Stomach (tissue), 9 donors: Measurements from ENCODE around the gene P4HB. TPM values are rescaled to one million over a fixed set of nuclear protein-coding genes. Genes with fewer than 3 reads are reported as not detected.
A peak's percentile ranks its signal among the peaks of the same experiment; 100 is the strongest.

Source experiments
- DNase-seq, 2 donors: peaks; one replicate each; pipeline versions ENCODE4 v3.0.0 to v3.0.0-alpha.2; 2013 to 2019
- H3K27ac ChIP-seq, 5 donors: fragments of 200-600 bp in 4 of 5; sonication (generic) in 4 of 5; one replicate each; pipeline ENCODE4 v1.5.1; 2013 to 2019; ENCODE audit warnings: mild to moderate bottlenecking in 1 of 5, moderate library complexity in 1 of 5
- H3K27me3 ChIP-seq, 3 donors: fragments of 200-600 bp; sonication (generic); one replicate each; pipeline ENCODE4 v1.5.1; 2017 to 2019; ENCODE audit warnings: mixed run types in 1 of 3
- H3K36me3 ChIP-seq, 4 donors: fragments of 200-600 bp; sonication (generic); 1 replicate in 3 of 4; 2 replicates in 1 of 4; pipeline ENCODE4 v1.5.1; 2016 to 2019
- H3K4me1 ChIP-seq, 4 donors: fragments of 200-600 bp; sonication (generic); one replicate each; pipeline ENCODE4 v1.5.1; 2016 to 2019
- H3K4me3 ChIP-seq, 4 donors: fragments of 200-600 bp; sonication (generic) in 3 of 4; one replicate each; pipeline ENCODE4 v1.5.1; 2016 to 2019; ENCODE audit warnings: mild to moderate bottlenecking in 1 of 4
- H3K9me3 ChIP-seq, 4 donors: fragments of 200-600 bp; sonication (generic); one replicate each; pipeline ENCODE4 v1.5.1; 2016 to 2019
- EP300 ChIP-seq: sonication (generic); formaldehyde crosslinking; IDR thresholded peaks from one replicate; pipeline ENCODE4 v1.6.1; 2017; ENCODE audit warnings: antibody characterized with exemption
- POLR2A ChIP-seq, 4 donors: fragments of 450-650 bp; IDR thresholded peaks; one replicate each; pipeline ENCODE4 v1.6.1; 2016; ENCODE audit warnings: antibody characterized with exemption in 4 of 4, control low read depth in 2 of 4, mild to moderate bottlenecking in 1 of 4, moderate library complexity in 1 of 4
- POLR2AphosphoS5 ChIP-seq, 3 donors: sonication (generic); formaldehyde crosslinking; IDR thresholded peaks; one replicate each; pipeline ENCODE4 v1.6.1; 2016; ENCODE audit warnings: antibody characterized with exemption in 3 of 3
- WGBS, 5 donors: extraction: QIAGEN DNeasy Blood & Tissue Kit in 3 of 5; methylation state at CpG; one replicate each; pipeline versions ENCODE4 v1.1.5 to v1.1.7; 2013 to 2018; 5-methylcytosine and 5-hydroxymethylcytosine counted together
- intact Hi-C: fragments of 100-400 bp; cut with DNase I; formaldehyde crosslinking; loops from one replicate; pipeline ENCODE4 v1.15.1; 2023; ENCODE audit warnings: low total_unique reads
- polyA plus RNA-seq, 3 donors: library from polyadenylated mRNA; stranded (reverse); fragments of 200-250 nt; gene quantifications; one replicate each; pipeline ENCODE4 v1.2.3, GENCODE V29; 2013
- total RNA-seq, 5 donors: library from RNA; depleted of rRNA; stranded (reverse); fragments of >200 nt; gene quantifications; one replicate each; pipeline versions ENCODE4 v1.1.0 to v1.2.3, GENCODE V29; 2014 to 2016
- TF ChIP-seq, protein P1 (sequence below), 7 experiments: fragments of 450-650 bp in 4 of 7; fragments of 200-600 bp in 3 of 7; sonication (generic) in 3 of 7; IDR thresholded peaks; one replicate each; pipeline ENCODE4 v1.5.1; 2016 to 2019; ENCODE audit warnings: antibody characterized with exemption in 7 of 7, control low read depth in 2 of 7, mild to moderate bottlenecking in 1 of 7
- donor health status: healthy with polysubstance abuse.
- donor health status: Bipolar disorder and iron deficiency.
- donor health status: healthy.

P4HB gene
- total and polyA plus RNA-seq, 8 donors: 401 to 1,308 (median 619) TPM

DNA sequence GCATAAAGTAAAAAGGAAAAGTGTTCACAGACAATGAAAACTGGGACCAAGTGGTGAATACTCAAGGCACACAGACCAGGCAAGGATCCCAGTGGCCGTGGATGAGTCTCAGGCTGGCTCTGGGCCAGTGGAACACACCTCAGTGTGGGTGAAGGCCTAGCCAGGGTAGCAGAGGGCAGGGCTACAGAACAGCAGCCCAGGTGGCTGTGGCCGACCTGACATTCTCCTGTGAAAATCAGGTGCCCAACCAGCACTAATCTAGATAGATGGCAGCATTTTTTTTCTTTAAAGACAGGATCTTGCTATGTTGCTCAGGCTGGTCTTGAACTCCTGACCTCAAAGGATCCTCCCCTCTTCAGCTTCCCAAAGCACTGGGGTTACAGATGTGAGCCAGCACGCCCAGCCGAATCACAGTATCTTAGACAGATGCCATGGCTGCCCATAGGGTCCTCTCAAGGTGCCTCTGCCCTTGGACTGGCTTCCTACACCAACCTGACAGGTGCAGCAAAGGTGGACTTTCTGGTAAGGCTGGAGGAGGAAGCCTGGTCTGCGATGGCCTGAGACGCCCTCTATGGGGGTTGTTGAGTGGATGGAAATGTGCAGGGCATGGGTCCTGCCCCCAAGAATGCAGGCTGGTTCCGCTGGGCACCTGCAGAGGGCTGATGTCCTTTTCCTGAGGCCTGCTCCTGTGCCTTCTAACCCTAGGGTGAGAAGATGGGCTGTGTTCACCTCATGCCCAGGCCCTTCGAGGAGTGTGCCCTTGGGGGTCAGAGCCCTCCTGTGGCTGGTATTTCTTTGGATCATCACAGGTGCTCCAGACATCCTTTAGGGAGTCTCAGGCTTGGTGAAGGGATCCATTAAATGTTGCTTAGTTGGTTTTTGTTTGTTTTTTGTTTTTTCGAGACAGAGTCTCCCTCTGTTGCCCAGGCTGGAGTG lies 3.8 kb upstream of the P4HB start:
- TF ChIP-seq POLR2A (IDR thresholded peaks at IDR 0.05) (no peak), EP300 (no peak), POLR2AphosphoS5 (IDR thresholded peaks at IDR 0.05) (no peak)
- TF ChIP-seq, protein P1, sequence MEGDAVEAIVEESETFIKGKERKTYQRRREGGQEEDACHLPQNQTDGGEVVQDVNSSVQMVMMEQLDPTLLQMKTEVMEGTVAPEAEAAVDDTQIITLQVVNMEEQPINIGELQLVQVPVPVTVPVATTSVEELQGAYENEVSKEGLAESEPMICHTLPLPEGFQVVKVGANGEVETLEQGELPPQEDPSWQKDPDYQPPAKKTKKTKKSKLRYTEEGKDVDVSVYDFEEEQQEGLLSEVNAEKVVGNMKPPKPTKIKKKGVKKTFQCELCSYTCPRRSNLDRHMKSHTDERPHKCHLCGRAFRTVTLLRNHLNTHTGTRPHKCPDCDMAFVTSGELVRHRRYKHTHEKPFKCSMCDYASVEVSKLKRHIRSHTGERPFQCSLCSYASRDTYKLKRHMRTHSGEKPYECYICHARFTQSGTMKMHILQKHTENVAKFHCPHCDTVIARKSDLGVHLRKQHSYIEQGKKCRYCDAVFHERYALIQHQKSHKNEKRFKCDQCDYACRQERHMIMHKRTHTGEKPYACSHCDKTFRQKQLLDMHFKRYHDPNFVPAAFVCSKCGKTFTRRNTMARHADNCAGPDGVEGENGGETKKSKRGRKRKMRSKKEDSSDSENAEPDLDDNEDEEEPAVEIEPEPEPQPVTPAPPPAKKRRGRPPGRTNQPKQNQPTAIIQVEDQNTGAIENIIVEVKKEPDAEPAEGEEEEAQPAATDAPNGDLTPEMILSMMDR (IDR thresholded peaks at IDR 0.05): no peak
- intact Hi-C loops: no loop called here
- Histone ChIP-seq H3K4me1 (peaks cover 66 to 87% (median 84%) of the 10 kb centered on the region in 4 donors), H3K36me3 (peaks cover 13 to 31% (median 29%) of the 10 kb centered on the region in 4 donors), H3K27me3 (no peaks in the 10 kb centered on the region), H3K4me3 (no peak overlapping the region), H3K9me3 (no peaks in the 10 kb centered on the region), H3K27ac (peak overlapping the region; percentile 31 to 99 (median 99))
- no peak for DNase-seq
- 60 to 68% (median 64%) methylated on average over 8 to 9 of the region's 9 CpGs for WGBS, 5 donors

DNA sequence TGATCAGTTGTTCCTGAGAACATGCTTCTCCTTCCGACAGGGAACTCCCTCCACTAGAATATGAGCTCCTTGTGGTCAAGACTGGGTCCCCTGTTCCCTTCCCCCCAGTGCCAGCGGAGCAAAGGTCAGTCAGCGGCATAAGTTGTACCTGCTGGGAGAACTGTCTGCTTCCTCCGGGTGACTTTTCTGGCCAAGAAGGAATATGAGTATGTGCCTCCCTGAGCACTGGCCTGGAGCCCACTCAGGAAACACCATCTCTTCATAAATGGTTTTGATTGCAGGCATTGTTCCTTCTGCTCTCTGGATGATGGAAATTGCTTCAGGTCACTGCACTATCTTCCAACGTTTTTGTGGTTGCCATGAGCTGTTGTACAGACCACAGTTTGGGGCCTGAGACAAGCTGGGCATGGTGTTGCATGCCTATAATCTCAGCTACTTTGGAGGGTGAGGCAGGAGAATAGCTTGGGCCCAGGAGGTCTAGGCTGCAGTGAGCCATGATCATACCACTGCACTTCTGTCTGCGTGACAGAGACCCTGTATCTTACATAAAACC lies 2.9 kb upstream of the P4HB start:
- H3K27ac ChIP-seq: peak overlapping the region in 4 of 5 donors; percentile 32 to 99 (median 99)
- no peaks in the 10 kb centered on the region for H3K27me3 ChIP-seq
- TF ChIP-seq POLR2AphosphoS5 (IDR thresholded peaks at IDR 0.05) (no peak), EP300 (no peak), POLR2A (IDR thresholded peaks at IDR 0.05) (no peak)
- TF ChIP-seq, protein P1 (IDR thresholded peaks at IDR 0.05): no peak
- peaks cover 7 to 31% (median 28%) of the 10 kb centered on the region in 4 donors for H3K36me3 ChIP-seq
- no peaks in the 10 kb centered on the region for H3K9me3 ChIP-seq
- H3K4me3 ChIP-seq: peak overlapping the region in 1 of 4 donors; percentile 4
- intact Hi-C loops: no loop called here
- 60 to 69% (median 63%) methylated on average over 6 of the region's 6 CpGs for WGBS, 5 donors
- DNase-seq: no peak
- peaks cover 66 to 87% (median 84%) of the 10 kb centered on the region in 4 donors for H3K4me1 ChIP-seq

DNA sequence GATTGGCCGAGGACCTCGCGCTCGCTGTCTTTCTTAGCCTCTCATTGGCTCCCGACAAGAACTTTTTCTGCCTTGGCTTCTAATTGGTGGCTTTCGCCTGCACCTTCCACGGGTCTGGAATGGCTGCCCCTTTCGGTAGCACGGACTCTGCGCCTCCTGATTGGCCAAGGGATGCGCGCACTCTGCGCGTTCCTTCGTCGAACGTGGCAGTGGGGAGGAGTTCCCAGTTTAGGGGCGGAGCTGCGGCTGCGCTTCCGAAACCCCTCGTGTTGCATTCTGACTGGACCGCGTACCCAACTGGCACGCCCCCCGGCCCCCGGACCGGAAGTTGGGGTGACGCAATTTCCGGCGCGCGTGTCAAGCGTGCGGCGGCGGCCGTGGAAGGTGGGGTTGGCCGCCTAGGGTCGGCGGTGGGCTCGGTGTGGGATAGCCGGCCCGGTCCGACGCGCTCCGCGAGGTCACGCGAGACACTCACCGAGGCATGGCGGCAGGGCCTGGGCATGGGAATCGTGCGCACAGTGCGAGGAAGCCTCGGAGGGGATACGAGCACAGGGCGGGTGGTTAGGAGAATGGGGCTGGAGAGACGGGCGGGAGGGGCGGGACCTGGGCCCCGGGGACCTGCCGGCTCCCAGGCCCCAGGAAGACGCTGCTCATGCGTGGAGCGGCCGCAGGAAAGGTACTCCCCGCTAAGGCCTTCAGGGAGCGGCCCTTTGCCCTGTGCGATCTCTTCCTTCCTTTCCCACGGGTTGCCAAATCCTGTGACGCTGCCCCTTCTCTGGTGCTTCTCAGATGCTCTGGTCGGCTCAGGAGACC lies 627 bp upstream of the P4HB start:
- Histone ChIP-seq H3K36me3 (peaks cover 17 to 42% (median 39%) of the 10 kb centered on the region in 4 donors), H3K27me3 (no peaks in the 10 kb centered on the region), H3K4me3 (peak overlapping the region; percentile 74 to 98 (median 82)), H3K4me1 (peaks cover 49 to 86% (median 84%) of the 10 kb centered on the region in 4 donors), H3K9me3 (no peaks in the 10 kb centered on the region), H3K27ac (peak overlapping the region; percentile 89 to 99 (median 99))
- WGBS, 5 donors: 0 to 1% (median 0%) methylated on average over 39 to 74 of the region's 74 CpGs
- TF ChIP-seq POLR2A (IDR thresholded peaks at IDR 0.05): peak in 2 of 4 donors; percentile 97 to 98
- peak; percentile 99 for TF ChIP-seq POLR2AphosphoS5 (IDR thresholded peaks at IDR 0.05)
- TF ChIP-seq EP300: no peak
- DNase-seq: peak; percentile 99 to 100
- intact Hi-C loops: no loop called here

DNA sequence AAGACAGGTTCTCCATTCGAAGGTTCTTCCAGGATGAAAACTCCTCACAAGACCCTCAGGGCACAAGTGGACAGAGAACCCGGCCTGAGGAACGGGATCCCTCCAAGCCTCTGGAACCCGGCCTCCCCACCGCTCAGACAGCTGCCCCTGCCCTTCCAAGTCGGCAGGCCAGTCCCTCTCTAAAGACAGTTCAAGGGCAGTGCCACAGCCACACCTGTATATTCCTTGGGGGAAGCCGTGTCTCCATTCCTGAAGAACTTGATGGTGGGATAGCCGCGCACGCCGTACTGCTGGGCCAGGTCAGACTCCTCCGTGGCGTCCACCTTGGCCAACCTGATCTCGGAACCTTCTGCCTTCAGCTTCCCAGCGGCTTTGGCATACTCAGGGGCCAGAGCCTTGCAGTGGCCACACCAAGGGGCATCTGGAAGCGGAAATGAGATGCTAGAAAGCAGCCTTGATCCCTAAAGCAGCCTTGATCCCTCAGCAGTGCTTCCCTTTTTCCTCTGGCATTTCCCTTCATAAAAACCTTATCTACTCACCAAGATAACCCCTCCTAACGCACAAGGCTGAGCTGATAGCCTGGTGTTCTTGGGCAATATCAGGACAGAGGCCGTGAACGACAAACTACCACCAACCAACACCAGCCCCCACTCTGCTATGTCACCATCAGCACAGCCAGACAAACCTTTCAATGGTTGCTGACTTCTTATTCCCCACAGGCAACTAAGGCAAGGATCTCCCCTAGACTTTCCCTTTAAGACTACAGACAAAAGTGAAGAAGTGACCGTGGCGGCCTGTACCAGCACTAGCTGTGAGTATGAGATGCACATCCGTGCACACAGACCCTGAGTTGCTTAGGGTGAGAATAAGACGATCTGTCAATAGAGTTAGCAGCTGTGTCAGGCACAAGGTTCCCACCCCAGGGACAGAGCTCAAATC lies 1.1 kb downstream of the P4HB start:
- WGBS, 5 donors: 22 to 51% (median 33%) methylated on average over 21 to 23 of the region's 23 CpGs
- peak in 1 of 2 donors; percentile 38 for DNase-seq
- intact Hi-C loops: no loop called here
- Histone ChIP-seq H3K36me3 (peaks cover 34 to 59% (median 52%) of the 10 kb centered on the region in 4 donors), H3K4me3 (peak overlapping the region; percentile 98 to 100 (median 98)), H3K27me3 (no peaks in the 10 kb centered on the region), H3K27ac (peak overlapping the region; percentile 92 to 99 (median 99)), H3K9me3 (no peaks in the 10 kb centered on the region), H3K4me1 (peaks cover 50 to 88% (median 85%) of the 10 kb centered on the region in 4 donors)
- TF ChIP-seq, protein P1 (IDR thresholded peaks at IDR 0.05): no peak
- TF ChIP-seq EP300 (no peak), POLR2A (IDR thresholded peaks at IDR 0.05) (no peak), POLR2AphosphoS5 (IDR thresholded peaks at IDR 0.05) (no peak)
